GM21390 (cell line): ENCODE measurements around the gene TECPR2.

Source experiments
- ATAC-seq: cut with Tn5 transposase; IDR thresholded peaks from one replicate; pipeline ENCODE4 v1.9.1; 2021; ENCODE audit not compliant: unreplicated experiment

TECPR2 gene

GRCh38 chr14:102421411-102422057, 58.8 kb downstream of the TECPR2 start:
- no peak for ATAC-seq

GRCh38 chr14:102424520-102424919, 61.8 kb downstream of the TECPR2 start:
- no peak for ATAC-seq

GRCh38 chr14:102424923-102425322, 62.2 kb downstream of the TECPR2 start:
- no peak for ATAC-seq

DNA sequence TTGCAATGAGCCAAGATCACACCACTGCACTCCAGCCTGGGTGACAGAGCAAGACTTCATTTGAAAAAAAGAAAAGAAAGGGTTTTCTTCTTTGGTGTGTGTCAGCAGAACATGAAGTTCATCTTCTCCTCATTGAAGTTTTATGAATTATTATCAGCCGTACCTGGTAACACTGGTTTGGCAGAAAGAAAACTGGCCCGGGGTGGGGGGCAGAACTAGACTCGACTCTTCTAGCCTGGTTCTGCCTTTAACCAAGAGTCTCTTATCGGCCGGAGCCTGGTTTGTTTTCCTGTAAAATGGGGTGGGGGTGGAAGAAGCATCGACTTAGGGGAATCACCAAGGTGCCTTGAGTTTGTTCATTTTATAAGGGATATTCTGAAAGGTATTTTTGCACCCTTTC, 64.1 kb downstream of the TECPR2 start:
- no peak for ATAC-seq

DNA sequence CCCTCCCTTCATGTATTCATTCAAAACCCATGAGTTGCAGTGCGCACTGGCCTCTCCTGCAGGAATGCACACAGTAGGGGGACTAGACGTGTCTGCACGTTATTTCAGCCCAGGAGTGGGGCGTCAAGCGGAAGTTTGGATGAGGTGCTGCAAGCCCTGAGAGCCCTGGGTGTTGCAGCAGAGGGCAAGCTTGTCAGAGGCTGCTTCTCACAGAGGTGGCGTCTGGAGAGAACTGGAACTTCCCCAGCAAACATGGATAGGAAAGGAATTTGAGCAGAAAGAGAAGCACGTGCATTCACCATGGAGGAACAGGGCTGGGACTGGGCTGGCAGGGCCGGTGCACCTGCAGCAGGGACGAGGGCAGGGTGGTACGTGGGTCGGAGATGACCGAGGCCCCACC, 64.9 kb downstream of the TECPR2 start:
- ATAC-seq = no peak

- ATAC-seq = no peak
Measured at GRCh38 chr14:102430212-102430908, 67.6 kb downstream of the TECPR2 start.

DNA sequence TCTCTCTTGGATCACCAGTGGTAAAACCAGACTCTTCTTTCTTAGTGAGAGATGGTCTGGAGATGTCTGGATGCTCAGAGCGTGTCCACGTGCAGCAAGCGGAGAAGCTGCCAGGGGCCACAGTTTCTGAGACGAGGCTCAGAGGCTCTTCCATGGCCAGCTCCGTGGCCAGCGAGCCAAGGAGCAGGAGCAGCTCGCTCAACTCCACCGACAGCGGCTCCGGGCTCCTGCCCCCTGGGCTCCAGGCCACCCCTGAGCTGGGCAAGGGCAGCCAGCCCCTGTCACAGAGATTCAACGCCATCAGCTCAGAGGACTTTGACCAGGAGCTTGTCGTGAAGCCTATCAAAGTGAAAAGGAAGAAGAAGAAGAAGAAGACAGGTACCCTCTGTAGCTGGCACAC, 69.0 kb downstream of the TECPR2 start:
- ATAC-seq = no peak

GRCh38 chr14:102434647-102435175, 72.0 kb downstream of the TECPR2 start:
- no peak for ATAC-seq

DNA sequence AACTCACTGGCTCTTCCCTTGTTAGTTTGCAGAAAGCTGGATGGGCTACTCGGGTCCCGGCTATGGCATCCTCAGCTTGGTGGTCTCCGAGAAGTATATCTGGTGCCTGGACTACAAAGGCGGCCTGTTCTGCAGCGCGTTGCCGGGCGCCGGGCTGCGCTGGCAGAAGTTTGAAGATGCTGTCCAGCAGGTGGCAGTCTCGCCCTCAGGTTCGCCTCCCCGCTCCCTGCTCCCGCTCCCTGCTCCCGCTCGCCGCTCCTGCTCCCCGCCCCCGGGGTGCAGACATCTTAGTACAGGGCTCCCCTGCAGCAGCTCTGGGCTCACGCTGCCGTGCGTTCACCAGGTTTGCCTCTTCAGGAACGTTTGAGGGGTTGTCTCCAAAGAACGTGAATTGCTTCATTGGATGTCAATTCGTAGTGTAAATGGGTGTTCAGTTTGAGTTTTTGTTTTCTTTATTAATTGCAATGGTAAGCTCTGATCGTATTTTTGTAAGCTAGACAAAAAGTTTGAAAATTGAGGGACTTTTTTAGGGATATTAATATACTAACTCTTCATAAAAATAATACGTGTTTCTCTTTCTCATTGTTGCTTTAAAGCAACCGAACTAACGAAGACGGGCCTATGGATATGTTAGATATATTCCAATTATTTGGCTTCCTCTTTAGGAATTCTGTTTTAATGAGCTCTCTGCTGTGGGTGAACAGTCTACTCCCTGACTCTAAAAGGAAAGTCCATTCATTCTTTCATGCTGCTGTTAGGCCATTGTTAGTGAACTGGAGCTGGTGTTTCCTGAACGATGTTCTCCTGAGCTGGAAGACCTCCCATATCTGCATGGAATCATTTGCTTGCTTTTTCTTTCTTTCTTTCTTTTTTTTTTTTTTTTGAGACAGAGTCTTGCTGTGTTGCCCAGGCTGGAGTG, 75.5 kb downstream of the TECPR2 start:
- no peak for ATAC-seq

DNA sequence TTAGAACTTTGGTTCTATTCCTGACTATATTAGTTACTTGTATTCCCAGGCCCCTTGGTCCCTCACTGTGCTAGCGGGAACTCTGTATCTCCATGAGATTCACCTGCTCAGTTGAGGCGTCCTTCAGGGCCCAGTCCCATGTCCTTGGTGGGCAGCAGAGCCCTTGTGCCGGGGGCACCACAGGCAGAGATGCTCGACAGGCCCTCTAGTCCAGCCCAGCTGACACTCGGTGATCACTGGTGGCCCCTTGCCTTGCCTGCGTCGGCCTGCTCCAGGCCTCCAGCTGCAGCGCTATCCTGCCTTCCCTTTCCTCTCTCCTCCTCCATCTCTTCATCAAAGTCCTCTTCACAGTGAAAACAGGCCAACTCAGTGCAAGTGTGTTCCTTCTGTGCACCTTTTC, 76.8 kb downstream of the TECPR2 start:
- ATAC-seq = no peak

GRCh38 chr14:102440392-102440791, 77.7 kb downstream of the TECPR2 start:
- no peak for ATAC-seq

DNA sequence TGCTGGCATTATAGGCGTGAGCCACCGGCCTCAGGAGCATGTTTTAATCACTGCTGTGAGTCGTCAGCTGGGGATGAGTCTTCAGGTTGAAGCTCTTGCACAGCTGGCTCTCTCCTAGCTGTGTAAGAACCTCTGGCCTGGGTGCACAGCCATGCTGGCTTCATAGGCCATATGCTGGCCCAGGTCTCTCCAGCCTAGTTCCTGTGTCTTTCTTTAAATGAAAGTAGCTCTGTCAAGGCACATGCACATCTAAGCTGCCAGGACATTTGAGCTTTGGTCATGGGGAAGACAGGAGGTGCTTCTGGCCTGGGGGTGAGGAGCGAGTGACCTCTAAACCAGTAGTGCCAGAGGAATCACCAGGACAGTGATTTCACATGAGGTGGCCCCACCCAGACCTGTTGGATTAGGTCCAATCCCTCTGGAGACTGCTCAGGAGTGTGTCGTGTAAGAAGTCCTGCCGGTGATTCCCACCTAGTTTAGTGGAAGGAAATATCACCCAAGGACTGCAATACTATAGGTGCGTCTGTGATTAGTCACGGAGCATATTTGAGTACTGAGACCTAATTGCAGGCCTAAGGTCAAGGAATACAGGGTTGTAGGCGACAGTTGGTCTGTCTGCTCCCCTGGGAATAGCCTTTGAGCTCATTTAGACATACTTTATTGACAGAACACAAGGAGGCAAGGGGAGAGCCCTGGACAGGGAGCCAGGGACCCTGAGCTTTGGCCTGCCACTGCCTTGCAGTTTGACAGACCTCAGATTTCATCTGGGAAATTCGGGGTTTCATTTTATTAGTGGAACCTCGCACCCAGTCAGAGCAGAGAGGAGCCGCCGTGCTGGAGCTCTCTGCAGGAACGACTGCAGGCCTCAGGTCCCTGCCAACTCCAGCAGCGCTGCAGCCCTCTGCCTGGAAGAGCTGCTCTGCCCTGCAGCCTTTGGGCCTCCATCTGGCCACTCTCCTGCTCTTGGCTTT, 79.8 kb downstream of the TECPR2 start:
- no peak for ATAC-seq

DNA sequence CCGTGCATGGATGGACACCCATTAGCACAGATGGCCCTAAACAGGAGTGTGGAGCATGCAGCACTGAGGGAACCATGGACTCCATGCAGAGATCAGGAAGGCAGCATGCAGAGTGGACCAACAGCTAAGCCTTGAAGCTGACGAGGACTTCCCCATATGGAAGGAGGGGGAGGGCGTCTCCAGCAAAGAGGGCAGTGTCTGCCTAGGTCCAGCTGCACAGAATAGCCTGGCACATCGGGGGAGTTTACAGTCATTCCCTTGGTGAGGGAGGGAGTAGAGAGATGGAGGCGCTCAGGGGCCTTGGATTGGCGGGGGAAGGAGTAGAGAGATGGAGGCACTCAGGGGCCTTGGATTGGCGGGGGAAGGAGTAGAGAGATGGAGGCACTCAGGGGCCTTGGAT, 82.3 kb downstream of the TECPR2 start:
- no peak for ATAC-seq

- no peak for ATAC-seq
Measured at GRCh38 chr14:102445641-102446040, 82.9 kb downstream of the TECPR2 start.

- ATAC-seq = no peak
Measured at GRCh38 chr14:102450206-102451063, 87.7 kb downstream of the TECPR2 start.

DNA sequence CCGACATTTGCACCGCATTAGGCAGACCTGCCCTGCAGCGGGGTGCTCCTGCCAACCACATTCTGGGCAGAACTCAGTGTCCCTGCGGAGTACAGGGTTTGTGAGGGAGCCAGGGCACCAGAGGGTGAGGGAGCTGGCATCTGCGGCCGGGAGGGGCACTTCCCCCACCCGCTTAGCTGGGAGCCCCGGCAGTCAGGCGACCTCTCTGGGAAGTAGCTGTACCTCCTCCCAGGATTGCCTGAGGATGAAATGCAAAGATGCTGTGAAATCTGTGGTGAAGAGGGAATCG, 88.3 kb downstream of the TECPR2 start:
- no peak for ATAC-seq

GRCh38 chr14:102452302-102452701, 89.6 kb downstream of the TECPR2 start:
- no peak for ATAC-seq

DNA sequence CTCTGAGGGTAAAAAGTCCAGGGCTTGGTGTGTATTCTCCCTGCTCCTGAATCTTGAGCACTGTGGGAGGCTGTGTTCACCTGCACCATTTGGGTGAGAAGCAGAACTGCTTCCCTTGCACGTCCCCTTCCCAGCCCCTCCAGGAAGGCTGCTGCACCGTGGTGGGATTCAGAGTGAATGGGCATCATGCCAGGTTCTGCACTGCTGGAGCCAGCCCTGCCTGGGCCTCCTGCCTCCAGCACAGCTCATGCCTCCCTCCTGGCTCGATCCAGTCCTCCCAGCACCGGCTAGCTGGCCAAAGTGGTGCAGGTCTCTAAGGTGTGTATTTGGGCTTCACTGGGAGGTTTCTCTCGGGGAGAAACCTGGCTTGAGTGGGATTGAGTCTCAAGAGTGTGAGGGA, 92.0 kb downstream of the TECPR2 start:
- no peak for ATAC-seq

GRCh38 chr14:102457509-102457908, 94.8 kb downstream of the TECPR2 start:
- ATAC-seq = no peak
